ENCODE data around the gene SMYD5.

- TF ChIP-seq CTCF (IDR thresholded peaks at IDR 0.05), result no peak
- no peak for TF ChIP-seq POLR2A (IDR thresholded peaks at IDR 0.05)
These were observed 25.7 kb downstream of the SMYD5 start for GRCh38 chr2:73239776-73240175.
